HG02678 (cell line): Measurements from ENCODE around the gene SPEG.
"Not testable (repeated sequence)": the region's sequence is repeated elsewhere in the genome, so short reads cannot be mapped to it uniquely, and the experiment has no call there.

Experiments used
- ATAC-seq: cut with Tn5 transposase; IDR thresholded peaks from one replicate; pipeline ENCODE4 v1.9.1; 2021; ENCODE audit warnings: mild to moderate bottlenecking, moderate library complexity; ENCODE audit not compliant: unreplicated experiment

The SPEG gene

GRCh38 chr2:219434718-219435525 is at the start of gene SPEG:
Gene SPEG, plus strand, starts transcription at chr2:219434843. Its CDS starts 135 bp downstream, at chr2:219434978.
- no peak for ATAC-seq

GRCh38 chr2:219384859-219385258 is 49.8 kb upstream of the SPEG start:
- no peak for ATAC-seq

- ATAC-seq = no peak
Observed at GRCh38 chr2:219385958-219386520, 48.6 kb upstream of the SPEG start.

- ATAC-seq = no peak
Observed at GRCh38 chr2:219386532-219387280, 47.9 kb upstream of the SPEG start.

- peak; percentile 60 for ATAC-seq
Observed at GRCh38 chr2:219387306-219388120, 47.1 kb upstream of the SPEG start, which contains the start of gene DNPEP. Gene DNPEP, minus strand, starts transcription at chr2:219387912. Its CDS starts 118 bp downstream, at chr2:219387794.

GRCh38 chr2:219388121-219388906 is 46.3 kb upstream of the SPEG start:
- peak; percentile 85 for ATAC-seq

- no peak for ATAC-seq
Observed at GRCh38 chr2:219388907-219389156, 45.8 kb upstream of the SPEG start.

GRCh38 chr2:219392754-219393153 is 41.9 kb upstream of the SPEG start:
- ATAC-seq = no peak

GRCh38 chr2:219395056-219395455 is 39.6 kb upstream of the SPEG start:
- ATAC-seq = not testable (repeated sequence)

- no peak for ATAC-seq
Observed at GRCh38 chr2:219395609-219396008, 39.0 kb upstream of the SPEG start.

- no peak for ATAC-seq
Observed at GRCh38 chr2:219396863-219397457, 37.7 kb upstream of the SPEG start.

- ATAC-seq = no peak
Observed at GRCh38 chr2:219398721-219399363, 35.8 kb upstream of the SPEG start.

GRCh38 chr2:219399716-219400478 is 34.7 kb upstream of the SPEG start:
- ATAC-seq = no peak

- ATAC-seq = no peak
Observed at GRCh38 chr2:219400562-219400961, 34.1 kb upstream of the SPEG start.

- ATAC-seq = no peak
Observed at GRCh38 chr2:219401606-219402005, 33.0 kb upstream of the SPEG start.

GRCh38 chr2:219402665-219403515 is 31.8 kb upstream of the SPEG start:
- peak; percentile 81 for ATAC-seq

GRCh38 chr2:219403861-219404260 is 30.8 kb upstream of the SPEG start:
- no peak for ATAC-seq
